Calu3 (cell line): ENCODE results near the gene TRDN. TPM values are rescaled to one million over a fixed set of nuclear protein-coding genes. Genes with fewer than 3 reads are reported as not detected.

Experiments used
- BruUV-seq: library from RNA; stranded (reverse); fragments of 400-500 nt; replicated peaks from 2 replicates; lab custom pipeline; 2021; lab: Mats Ljungman, UMichigan
- CTCF ChIA-PET: fragments of 300-600 bp; sonication (Branson Sonifier 250); formaldehyde crosslinking; loops from one replicate; lab custom pipeline; 2022; ENCODE audit warnings: antibody characterized with exemption; lab: Charles Lee
- DNase-seq: peaks from one replicate; pipeline ENCODE4 v3.0.0; 2022
- H3K27ac Mint-ChIP-seq: one replicate; pipeline ENCODE4 v1.8.0; 2022; ENCODE audit warnings: mixed read lengths; ENCODE audit not compliant: unreplicated experiment
- H3K27me3 Mint-ChIP-seq: one replicate; pipeline ENCODE4 v1.8.0; 2022; ENCODE audit warnings: mixed read lengths; ENCODE audit not compliant: unreplicated experiment
- H3K36me3 Mint-ChIP-seq: one replicate; pipeline ENCODE4 v1.8.0; 2022; ENCODE audit warnings: mild to moderate bottlenecking, moderate library complexity, mixed read lengths; ENCODE audit not compliant: insufficient read depth, unreplicated experiment
- H3K4me1 Mint-ChIP-seq: one replicate; pipeline ENCODE4 v1.8.0; 2022; ENCODE audit warnings: mild to moderate bottlenecking, low read depth, mixed read lengths; ENCODE audit not compliant: unreplicated experiment
- H3K4me3 Mint-ChIP-seq: one replicate; pipeline ENCODE4 v1.8.0; 2022; ENCODE audit warnings: mild to moderate bottlenecking, low read depth, moderate library complexity, mixed read lengths; ENCODE audit not compliant: unreplicated experiment
- H3K9me3 Mint-ChIP-seq: one replicate; pipeline ENCODE4 v1.8.0; 2022; ENCODE audit warnings: low read depth, mixed read lengths; ENCODE audit not compliant: unreplicated experiment
- intact Hi-C: fragments of 100-400 bp; cut with micrococcal nuclease; formaldehyde crosslinking; loops from one replicate; pipeline ENCODE4 v1.10.0; 2022; ENCODE audit not compliant: unreplicated experiment
- total RNA-seq: library from RNA; stranded (reverse); gene quantifications from 2 replicates; pipeline ENCODE4 v1.2.3, GENCODE V29; 2022
- TF ChIP-seq, protein P1 (sequence below): fragments of 200-600 bp; IDR thresholded peaks from one replicate; pipeline ENCODE4 v1.8.0; 2022; ENCODE audit warnings: antibody characterized with exemption; ENCODE audit not compliant: unreplicated experiment

Gene TRDN
- total RNA-seq, 1 experiment from 2014 or later: not detected

DNA sequence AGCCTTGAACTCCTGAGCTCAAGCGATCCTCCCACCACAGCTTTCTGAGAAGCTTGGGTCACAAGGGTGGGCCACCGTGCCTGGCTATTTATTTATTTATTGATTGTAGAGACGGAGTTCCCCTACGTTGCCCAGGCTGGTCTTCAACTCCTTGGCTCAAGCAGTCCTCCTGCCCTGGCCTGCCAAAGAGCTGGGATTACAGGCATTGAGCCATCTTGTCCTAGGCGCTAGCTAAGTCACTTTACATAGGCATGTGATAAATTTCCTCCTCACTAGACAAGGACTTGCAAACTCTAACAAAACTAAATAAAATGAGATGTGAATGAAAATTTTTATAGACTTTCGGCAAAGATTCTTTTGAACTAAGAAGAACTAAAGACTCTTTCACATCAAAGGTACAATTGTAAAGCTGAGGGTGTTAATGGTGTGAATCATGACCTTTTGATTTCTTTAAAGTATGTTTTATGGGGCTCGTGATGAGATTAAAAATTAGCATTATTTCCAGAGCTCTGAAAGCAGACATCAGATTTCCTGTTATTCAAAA is 428.7 kb downstream of the TRDN start:
- Mint-ChIP-seq H3K4me3 (no peak overlapping the region), H3K27me3 (no peaks in the 10 kb centered on the region), H3K9me3 (no peaks in the 10 kb centered on the region), H3K36me3 (no peaks in the 10 kb centered on the region), H3K4me1 (no peaks in the 10 kb centered on the region), H3K27ac (no peak overlapping the region)
- TF ChIP-seq, protein P1, sequence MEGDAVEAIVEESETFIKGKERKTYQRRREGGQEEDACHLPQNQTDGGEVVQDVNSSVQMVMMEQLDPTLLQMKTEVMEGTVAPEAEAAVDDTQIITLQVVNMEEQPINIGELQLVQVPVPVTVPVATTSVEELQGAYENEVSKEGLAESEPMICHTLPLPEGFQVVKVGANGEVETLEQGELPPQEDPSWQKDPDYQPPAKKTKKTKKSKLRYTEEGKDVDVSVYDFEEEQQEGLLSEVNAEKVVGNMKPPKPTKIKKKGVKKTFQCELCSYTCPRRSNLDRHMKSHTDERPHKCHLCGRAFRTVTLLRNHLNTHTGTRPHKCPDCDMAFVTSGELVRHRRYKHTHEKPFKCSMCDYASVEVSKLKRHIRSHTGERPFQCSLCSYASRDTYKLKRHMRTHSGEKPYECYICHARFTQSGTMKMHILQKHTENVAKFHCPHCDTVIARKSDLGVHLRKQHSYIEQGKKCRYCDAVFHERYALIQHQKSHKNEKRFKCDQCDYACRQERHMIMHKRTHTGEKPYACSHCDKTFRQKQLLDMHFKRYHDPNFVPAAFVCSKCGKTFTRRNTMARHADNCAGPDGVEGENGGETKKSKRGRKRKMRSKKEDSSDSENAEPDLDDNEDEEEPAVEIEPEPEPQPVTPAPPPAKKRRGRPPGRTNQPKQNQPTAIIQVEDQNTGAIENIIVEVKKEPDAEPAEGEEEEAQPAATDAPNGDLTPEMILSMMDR: no peak
- no peak for DNase-seq
- intact Hi-C loops: no loop called here
- BruUV-seq: no TSS peak
- CTCF ChIA-PET: no interaction called here

DNA sequence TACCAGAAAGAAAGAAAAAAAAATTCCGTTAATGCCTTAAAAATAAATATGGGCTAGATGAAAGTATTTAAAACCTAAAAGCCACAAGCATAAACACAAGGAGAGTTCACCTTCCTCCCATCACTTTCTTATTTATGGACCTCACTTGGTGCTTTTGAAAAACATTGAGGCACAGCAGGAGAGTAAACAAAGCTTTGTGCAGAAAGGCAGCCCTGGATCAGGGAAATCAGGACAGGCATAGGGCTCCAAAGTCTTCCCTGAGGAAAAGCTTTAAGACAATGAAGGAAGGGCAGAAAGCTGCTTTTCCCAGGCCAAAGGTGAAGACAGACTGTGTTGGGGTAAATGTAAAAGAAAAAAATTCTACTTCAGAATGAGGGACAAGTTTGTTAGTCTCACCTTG is 432.8 kb downstream of the TRDN start:
- Mint-ChIP-seq H3K9me3 (no peaks in the 10 kb centered on the region), H3K27ac (no peak overlapping the region), H3K4me3 (no peak overlapping the region), H3K36me3 (no peaks in the 10 kb centered on the region), H3K4me1 (no peaks in the 10 kb centered on the region), H3K27me3 (no peaks in the 10 kb centered on the region)
- BruUV-seq: no TSS peak
- intact Hi-C loops: no loop called here
- CTCF ChIA-PET: no interaction called here
- TF ChIP-seq, protein P1: no peak
- DNase-seq: no peak

DNA sequence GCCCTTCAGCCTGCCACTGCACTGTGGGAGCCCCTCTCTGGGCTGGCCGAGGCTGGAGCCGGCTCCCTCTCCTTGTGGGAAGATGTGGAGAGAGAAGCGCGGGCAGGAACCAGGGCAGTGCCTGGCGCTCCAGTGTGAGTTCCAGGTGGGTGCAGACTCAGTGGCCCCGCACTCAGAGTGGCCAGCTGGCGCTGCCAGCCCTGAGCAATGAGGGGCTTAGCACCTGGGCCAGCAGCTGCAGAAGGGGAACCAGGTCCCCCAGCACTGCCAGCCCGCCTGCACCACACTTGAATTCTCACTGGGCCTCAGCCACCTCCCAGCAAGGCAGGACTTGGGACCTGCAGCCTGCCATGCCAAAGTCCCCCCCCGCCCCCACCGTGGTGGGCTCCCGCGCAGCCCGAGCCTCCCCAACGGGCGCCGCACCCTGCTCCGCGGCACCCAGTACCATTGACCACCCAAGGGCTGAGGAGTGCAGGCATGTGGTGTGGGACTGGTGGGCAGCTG is 434.8 kb downstream of the TRDN start:
- H3K4me1 Mint-ChIP-seq: no peaks in the 10 kb centered on the region
- intact Hi-C loops: no loop called here
- BruUV-seq: no TSS peak
- TF ChIP-seq, protein P1: no peak
- no peak overlapping the region for H3K4me3 Mint-ChIP-seq
- no peaks in the 10 kb centered on the region for H3K27me3 Mint-ChIP-seq
- H3K36me3 Mint-ChIP-seq: no peaks in the 10 kb centered on the region
- CTCF ChIA-PET: interaction anchor here (0.6 kb wide), 1 partner anchor 145 kb away, joined by 4 read pairs; no protein-coding TSS in a partner anchor
- no peak overlapping the region for H3K27ac Mint-ChIP-seq
- peaks cover 2% of the 10 kb centered on the region for H3K9me3 Mint-ChIP-seq
- no peak for DNase-seq

DNA sequence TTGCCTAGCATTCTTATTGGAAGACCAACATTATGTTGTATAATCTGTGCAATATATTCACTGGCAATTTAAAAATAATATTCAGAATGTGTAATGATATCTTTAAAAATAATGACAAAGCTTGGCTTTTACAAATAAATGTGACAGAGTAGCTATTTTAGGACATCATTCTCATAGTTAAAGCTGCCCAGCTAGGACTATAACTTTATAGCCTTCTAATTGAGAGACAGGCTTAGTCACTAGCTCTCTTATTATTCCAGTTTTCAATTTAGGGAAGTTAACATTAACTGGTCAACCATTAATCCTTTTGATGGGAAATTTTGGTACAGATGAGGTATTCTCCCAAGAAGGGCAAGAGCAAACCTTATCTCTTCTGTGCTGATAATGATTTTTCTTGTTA is 443.5 kb downstream of the TRDN start:
- no peak for DNase-seq
- TF ChIP-seq, protein P1: no peak
- BruUV-seq: no TSS peak
- CTCF ChIA-PET: no interaction called here
- Mint-ChIP-seq H3K9me3 (no peaks in the 10 kb centered on the region), H3K4me3 (no peak overlapping the region), H3K27ac (no peak overlapping the region), H3K4me1 (no peaks in the 10 kb centered on the region), H3K27me3 (no peaks in the 10 kb centered on the region), H3K36me3 (no peaks in the 10 kb centered on the region)
- intact Hi-C loops: no loop called here
